HG02943 (cell line): ENCODE data around the gene IL12A.

Source experiments
- ATAC-seq: cut with Tn5 transposase; IDR thresholded peaks from one replicate; pipeline ENCODE4 v1.9.1; 2021; ENCODE audit warnings: mild to moderate bottlenecking, low read depth, moderate library complexity; ENCODE audit not compliant: unreplicated experiment

The IL12A gene

GRCh38 chr3:159988617-159989271, at the start of gene IL12A:
Gene IL12A (plus strand): TSS chr3:159988835.
- ATAC-seq = peak; percentile 96

DNA sequence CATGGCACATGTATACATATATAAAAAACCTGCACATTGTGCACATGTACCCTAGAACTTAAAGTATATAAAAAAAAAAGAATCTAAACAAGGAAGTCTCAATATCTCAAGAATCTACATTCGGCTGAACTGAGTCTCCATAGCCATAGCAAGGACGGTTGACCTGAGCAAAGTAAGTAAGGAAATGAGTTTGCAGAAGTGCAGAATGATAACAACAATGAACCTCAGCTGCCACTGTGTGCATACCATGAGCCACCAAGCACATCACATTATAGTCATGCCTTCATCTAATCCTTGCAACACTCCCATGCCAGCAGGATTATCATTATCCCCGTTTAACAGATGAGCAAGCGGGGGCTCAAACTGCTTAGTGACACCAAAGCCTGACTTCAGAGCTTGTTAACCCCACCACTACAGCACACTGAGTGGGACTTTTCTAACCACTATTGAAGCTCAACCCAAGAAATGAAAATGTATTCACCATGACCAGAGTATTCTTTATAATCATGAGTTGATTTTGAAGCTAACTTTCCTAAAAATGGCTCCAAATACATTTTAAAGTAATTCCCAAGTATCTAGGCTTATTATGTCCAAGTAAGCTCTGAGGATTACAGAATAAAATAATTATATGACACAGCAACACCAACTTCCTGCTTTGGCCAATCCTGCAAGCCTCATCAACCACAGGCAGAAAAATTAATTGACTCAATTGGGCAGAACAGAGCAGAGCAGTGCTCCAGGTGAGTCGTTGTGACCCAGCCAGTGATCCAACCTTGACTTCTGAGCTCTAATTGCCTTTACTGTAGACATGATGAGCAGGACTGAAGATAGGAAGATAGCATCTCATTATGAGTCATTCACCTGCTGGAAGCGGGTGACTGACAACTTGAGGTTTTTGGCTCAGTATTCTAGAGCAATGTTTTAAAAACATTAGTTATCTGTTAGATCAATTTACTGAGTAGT, 47.3 kb upstream of the IL12A start:
- ATAC-seq = no peak

DNA sequence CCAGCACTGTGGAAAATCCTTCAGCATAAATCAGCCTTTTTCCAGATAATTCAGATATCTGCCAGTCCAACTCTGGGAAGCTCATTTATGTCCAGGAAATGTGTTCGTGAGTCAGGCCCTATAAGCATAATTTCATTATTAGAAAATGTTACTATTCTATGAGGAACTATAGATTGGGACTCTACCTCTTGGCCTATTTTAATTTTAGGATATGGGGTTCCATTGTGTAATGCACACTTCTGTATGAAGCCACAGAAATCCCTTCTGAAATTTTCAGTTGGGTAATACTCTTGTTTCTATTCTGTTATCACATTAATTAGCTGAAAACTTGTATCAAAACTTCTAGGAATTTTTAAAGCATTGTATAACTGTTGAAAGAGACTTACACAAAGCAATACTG, 43.9 kb upstream of the IL12A start:
- no peak for ATAC-seq

- ATAC-seq = no peak
Observed at GRCh38 chr3:159945930-159946329, 42.7 kb upstream of the IL12A start.

- ATAC-seq = no peak
Observed at GRCh38 chr3:159947220-159947619, 41.4 kb upstream of the IL12A start.

DNA sequence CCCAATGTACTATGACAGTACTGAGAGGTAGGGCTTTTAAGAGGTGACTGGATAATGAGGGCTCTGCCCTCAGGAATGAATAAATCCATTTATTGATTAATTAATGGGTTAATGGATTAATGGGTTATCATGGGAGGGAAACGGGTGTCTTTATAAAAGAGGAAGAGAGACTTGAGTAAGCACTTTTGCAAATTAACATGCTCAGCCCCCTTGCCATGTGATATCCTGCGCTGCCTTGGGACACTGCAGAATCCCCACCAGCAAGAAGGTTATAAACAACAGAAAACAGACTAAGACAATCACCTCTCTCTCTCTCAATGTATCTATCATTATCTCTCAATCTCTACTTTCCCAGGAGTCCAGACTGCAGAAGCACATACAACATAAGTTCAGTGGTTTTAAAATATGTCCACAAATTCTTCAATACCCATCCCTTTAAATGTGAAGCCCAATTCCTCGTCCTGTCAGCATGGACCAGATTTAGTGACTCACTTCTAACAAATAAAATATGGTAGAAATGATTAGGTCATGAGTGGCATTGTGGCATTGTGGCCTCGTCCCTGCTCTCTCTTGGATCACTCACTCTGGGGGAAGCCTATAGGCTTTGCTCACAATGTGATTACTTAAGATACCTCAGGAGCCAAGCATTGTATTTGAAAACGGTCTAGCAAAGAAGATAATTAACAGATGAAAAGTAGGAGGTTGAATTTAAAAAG, 40.0 kb upstream of the IL12A start:
- no peak for ATAC-seq

GRCh38 chr3:159950156-159950898, 38.3 kb upstream of the IL12A start:
- peak; percentile 68 for ATAC-seq

- ATAC-seq = no peak
Observed at GRCh38 chr3:159951540-159951939, 37.1 kb upstream of the IL12A start.

DNA sequence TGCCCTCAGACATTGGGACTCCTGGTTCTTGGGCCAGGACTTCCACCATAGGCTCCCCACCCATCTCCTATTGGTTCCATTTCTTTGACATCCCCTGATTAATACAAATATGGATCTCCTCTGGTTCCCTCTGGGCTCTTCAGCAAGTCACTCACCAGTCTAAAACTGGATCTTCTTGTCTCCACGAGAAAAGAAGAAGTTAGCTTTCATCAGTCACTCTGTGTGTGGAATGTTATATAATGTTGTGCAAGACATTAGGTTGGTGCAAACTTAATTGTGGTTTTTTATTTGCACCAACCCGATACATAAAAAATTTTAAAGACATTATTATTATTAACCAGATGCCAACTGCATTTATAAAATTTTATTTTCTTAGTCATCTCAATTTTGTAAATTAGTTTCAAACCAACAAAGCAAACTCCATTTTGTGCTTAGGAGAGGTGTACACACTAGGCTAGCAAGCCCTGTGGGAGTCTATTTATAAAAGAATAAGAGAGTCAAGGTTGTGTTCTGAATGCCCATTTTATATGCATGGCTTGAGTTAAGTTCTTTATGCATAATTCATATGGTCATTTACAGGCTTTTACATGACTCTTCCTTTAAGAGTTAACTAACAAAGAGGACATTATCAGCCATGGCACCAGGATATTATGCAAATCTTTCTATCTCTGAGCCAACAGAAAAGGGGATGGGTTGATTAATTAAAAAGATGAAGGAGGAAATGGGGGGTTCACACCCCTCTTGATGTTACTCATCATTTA, 35.1 kb upstream of the IL12A start:
- no peak for ATAC-seq

DNA sequence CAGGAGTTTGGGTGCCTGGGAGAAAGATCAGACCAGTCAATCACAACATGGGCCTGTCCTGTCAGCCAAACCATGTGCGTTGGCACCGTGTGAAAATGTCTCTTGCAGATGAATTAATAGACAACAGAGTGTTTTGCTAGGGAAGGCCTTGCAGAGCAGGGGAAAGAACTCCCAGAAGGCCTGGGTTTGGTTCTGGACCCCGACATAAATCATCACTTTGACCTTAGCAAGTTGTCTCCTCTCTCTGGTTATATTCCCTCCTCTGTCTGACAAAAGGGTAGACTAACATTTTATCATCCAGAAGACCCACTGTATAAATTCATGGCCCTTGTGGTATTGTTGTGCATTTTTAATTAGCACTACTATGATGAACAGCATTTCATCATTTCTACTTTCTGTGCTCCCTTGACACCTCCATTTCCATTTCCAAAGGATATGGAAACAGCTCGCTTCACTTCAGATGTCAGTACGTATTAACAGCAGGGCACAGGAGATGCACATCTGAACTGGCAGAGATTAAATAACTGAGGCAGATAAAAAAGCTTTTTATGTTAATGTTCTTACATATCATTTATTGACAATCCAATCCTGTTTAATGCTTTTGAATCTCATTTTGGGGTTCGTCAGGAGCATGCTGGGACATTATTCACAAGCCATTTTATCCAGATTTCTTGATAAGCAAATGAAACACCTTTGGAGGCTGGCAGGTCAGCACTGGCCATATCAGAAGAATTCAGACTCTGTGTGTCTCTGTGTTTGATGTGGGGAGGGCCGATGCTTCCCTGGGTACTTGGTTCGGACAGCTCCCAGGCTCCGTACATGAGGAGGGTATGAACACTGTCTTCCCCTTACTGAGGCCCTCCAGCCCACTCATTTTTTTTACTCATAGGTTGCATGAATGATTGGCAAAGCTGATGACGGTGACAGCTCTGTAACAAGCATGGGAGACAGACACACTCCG, 28.2 kb upstream of the IL12A start:
- ATAC-seq = no peak

- ATAC-seq = peak; percentile 100
Observed at GRCh38 chr3:159964166-159964973, 24.3 kb upstream of the IL12A start.

DNA sequence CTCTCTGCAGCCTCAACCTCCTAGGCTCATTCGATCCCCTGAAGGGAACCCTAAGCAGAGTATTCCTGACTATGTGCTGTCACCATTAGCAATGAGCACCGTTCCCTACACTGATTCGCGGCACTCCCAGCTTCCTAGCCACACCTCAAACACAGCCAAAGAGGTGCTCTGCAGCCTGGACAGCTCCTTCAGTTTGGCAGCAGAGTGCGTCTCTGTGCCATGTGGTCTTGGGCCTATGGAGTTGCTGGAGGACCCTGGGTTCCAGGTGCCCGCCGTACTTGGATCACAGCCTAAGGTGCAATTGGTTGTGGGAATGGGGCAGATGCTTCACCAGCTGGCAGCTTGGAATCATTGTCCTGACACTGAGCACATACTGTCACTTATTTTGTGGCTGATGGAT, 17.3 kb upstream of the IL12A start:
- no peak for ATAC-seq

DNA sequence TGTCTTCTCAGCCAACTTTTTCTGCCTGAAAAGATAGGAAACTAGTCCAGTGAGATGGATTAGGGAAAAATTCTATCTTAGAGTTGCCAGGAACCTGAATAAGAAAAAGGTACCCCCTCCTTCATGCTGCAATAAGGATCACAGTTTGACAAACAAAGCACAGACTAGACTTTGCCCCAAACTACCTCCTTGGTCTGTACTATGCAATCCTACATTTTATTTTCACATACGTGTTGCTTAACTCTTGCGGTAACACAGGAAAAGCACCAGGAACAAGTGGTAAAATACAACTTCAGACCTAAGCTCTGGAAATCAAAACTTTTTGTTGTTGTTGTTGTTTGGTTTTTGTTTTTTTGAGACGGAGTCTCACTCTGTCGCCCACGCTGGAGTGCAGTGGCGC, 11.3 kb upstream of the IL12A start:
- no peak for ATAC-seq

GRCh38 chr3:159978353-159978752, 10.3 kb upstream of the IL12A start:
- ATAC-seq = peak; percentile 97

- ATAC-seq = no peak
Observed at GRCh38 chr3:159978918-159979703, 9.5 kb upstream of the IL12A start.

DNA sequence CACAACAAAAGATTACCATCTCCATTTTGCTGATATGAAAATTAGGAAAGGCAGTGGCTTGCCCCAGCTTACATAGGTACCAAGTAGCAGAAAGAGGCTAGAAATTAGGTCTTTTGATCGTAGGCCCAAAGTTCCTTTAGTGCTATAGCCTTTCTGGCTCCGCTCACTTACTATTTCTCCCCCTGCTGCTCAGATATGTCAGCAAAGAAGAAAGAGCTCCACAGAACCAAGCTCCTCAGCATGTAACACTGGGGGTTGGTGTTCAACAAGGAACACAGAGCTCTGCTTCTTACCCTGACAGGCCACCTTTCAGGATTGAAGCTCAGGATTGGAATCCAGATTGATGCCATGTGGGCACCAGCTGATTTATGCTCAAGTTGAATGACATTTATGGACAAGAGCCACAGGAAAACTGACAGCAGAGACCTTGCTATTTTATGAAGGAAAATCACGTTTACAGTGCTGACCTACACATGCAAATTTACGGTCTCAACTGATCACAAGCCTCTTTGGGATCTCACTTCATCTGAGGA, 6.1 kb upstream of the IL12A start:
- ATAC-seq = no peak

- ATAC-seq = no peak
Observed at GRCh38 chr3:159987291-159987711, 1.3 kb upstream of the IL12A start.
